Measurements from ENCODE around the gene SLC45A2. TPM values are rescaled to one million over a fixed set of nuclear protein-coding genes. Genes with fewer than 3 reads are reported as not detected.
"Not testable (repeated sequence)": the region's sequence is repeated elsewhere in the genome, so short reads cannot be mapped to it uniquely, and the experiment has no call there.

Gene SLC45A2
- total RNA-seq = 2.4 and 4.2 TPM in 2 replicates
- long read RNA-seq, transcript SLC45A2-202 (6 exons, 2,723 nt) = major isoform, 5 of 15 reads
- long read RNA-seq, partial matches to known transcripts = 0 of 15 reads
- long read RNA-seq, other reads (novel, unspliced or antisense) = 6 of 15 reads

- DNase-seq (ENCODE audit: low spot score, unreplicated experiment) = no peak
- peaks cover 22% of the 10 kb centered on the region for H3K4me1 Mint-ChIP-seq (ENCODE audit: low read depth)
- no peaks in the 10 kb centered on the region for H3K9me3 Mint-ChIP-seq (ENCODE audit: low read depth)
- H3K36me3 Mint-ChIP-seq (ENCODE audit: insufficient read depth) = peaks cover 16% of the 10 kb centered on the region
- H3K27me3 Mint-ChIP-seq = no peaks in the 10 kb centered on the region
- TF ChIP-seq CTCF (IDR thresholded peaks at IDR 0.05; ENCODE audit: unreplicated experiment) = no peak
- no peak within 1 kb of the TSS for H3K4me3 Mint-ChIP-seq (ENCODE audit: low read depth)
- peak within 1 kb of the TSS; percentile 54 for H3K27ac Mint-ChIP-seq
These were observed at the start of gene SLC45A2 for GRCh38 chr5:33984671-33985124. Gene SLC45A2 (minus strand): TSS chr5:33984693. CDS start chr5:33984583, 110 bp downstream.

- TF ChIP-seq CTCF (IDR thresholded peaks at IDR 0.05; ENCODE audit: unreplicated experiment) = no peak
- no peaks in the 10 kb centered on the region for H3K27me3 Mint-ChIP-seq
- H3K27ac Mint-ChIP-seq = no peak overlapping the region
- peaks cover 28% of the 10 kb centered on the region for H3K36me3 Mint-ChIP-seq (ENCODE audit: insufficient read depth)
- no peaks in the 10 kb centered on the region for H3K9me3 Mint-ChIP-seq (ENCODE audit: low read depth)
- DNase-seq (ENCODE audit: low spot score, unreplicated experiment) = no peak
- H3K4me1 Mint-ChIP-seq (ENCODE audit: low read depth) = peaks cover 1% of the 10 kb centered on the region
- H3K4me3 Mint-ChIP-seq (ENCODE audit: low read depth) = no peak overlapping the region
These were observed 47.5 kb upstream of the SLC45A2 start for GRCh38 chr5:34031966-34032365.

- no peak overlapping the region for H3K27ac Mint-ChIP-seq
- no peaks in the 10 kb centered on the region for H3K27me3 Mint-ChIP-seq
- no peak for DNase-seq (ENCODE audit: low spot score, unreplicated experiment)
- peaks cover 29% of the 10 kb centered on the region for H3K36me3 Mint-ChIP-seq (ENCODE audit: insufficient read depth)
- TF ChIP-seq CTCF (IDR thresholded peaks at IDR 0.05; ENCODE audit: unreplicated experiment) = no peak
- no peak overlapping the region for H3K4me3 Mint-ChIP-seq (ENCODE audit: low read depth)
- H3K4me1 Mint-ChIP-seq (ENCODE audit: low read depth) = peaks cover 1% of the 10 kb centered on the region
- no peaks in the 10 kb centered on the region for H3K9me3 Mint-ChIP-seq (ENCODE audit: low read depth)
These were observed 46.6 kb upstream of the SLC45A2 start for GRCh38 chr5:34031117-34031516.

GRCh38 chr5:34030585-34030984 is 46.1 kb upstream of the SLC45A2 start:
- DNase-seq (ENCODE audit: low spot score, unreplicated experiment); H3K9me3 Mint-ChIP-seq (ENCODE audit: low read depth); H3K27me3 Mint-ChIP-seq; H3K4me1 Mint-ChIP-seq (ENCODE audit: low read depth); H3K4me3 Mint-ChIP-seq (ENCODE audit: low read depth): not testable (repeated sequence)
- H3K27ac Mint-ChIP-seq = peak overlapping the region; percentile 29
- peaks cover 28% of the 10 kb centered on the region for H3K36me3 Mint-ChIP-seq (ENCODE audit: insufficient read depth)

- no peak for TF ChIP-seq CTCF (IDR thresholded peaks at IDR 0.05; ENCODE audit: unreplicated experiment)
- Mint-ChIP-seq H3K4me3 (ENCODE audit: low read depth) (no peak overlapping the region), H3K4me1 (ENCODE audit: low read depth) (peaks cover 1% of the 10 kb centered on the region), H3K27me3 (no peaks in the 10 kb centered on the region), H3K36me3 (ENCODE audit: insufficient read depth) (peaks cover 25% of the 10 kb centered on the region), H3K27ac (no peak overlapping the region), H3K9me3 (ENCODE audit: low read depth) (no peaks in the 10 kb centered on the region)
- no peak for DNase-seq (ENCODE audit: low spot score, unreplicated experiment)
These were observed 45.6 kb upstream of the SLC45A2 start for GRCh38 chr5:34030048-34030447.

- TF ChIP-seq CTCF (IDR thresholded peaks at IDR 0.05; ENCODE audit: unreplicated experiment) = no peak
These were observed 43.9 kb upstream of the SLC45A2 start for GRCh38 chr5:34028349-34028748.

More at GRCh38 chr5:34028349-34028748, 43.9 kb upstream of the SLC45A2 start:
- H3K4me3 Mint-ChIP-seq (ENCODE audit: low read depth) = no peak overlapping the region
- H3K27me3 Mint-ChIP-seq = no peaks in the 10 kb centered on the region
- peaks cover 21% of the 10 kb centered on the region for H3K36me3 Mint-ChIP-seq (ENCODE audit: insufficient read depth)
- no peaks in the 10 kb centered on the region for H3K4me1 Mint-ChIP-seq (ENCODE audit: low read depth)
- no peak overlapping the region for H3K27ac Mint-ChIP-seq
- no peaks in the 10 kb centered on the region for H3K9me3 Mint-ChIP-seq (ENCODE audit: low read depth)
- no peak for DNase-seq (ENCODE audit: low spot score, unreplicated experiment)
